Inferior parietal cortex (tissue), 1 donor: ENCODE measurements around the gene FBLN1.

Experiments used
- DNase-seq: peaks from one replicate; pipeline ENCODE4 v3.0.0-alpha.2; 2016; ENCODE audit errors: extremely low spot score

Gene FBLN1

GRCh38 chr22:45565973-45566372 is 63.3 kb downstream of the FBLN1 start:
- DNase-seq, result no peak

- DNase-seq, result no peak
These were observed 65.5 kb downstream of the FBLN1 start for GRCh38 chr22:45568213-45568612.

GRCh38 chr22:45571089-45571488 is 68.4 kb downstream of the FBLN1 start:
- DNase-seq, result no peak

- no peak for DNase-seq
These were observed 69.8 kb downstream of the FBLN1 start for GRCh38 chr22:45572444-45572843.

GRCh38 chr22:45574069-45574703 is 71.5 kb downstream of the FBLN1 start:
- no peak for DNase-seq

GRCh38 chr22:45575173-45575572 is 72.5 kb downstream of the FBLN1 start:
- no peak for DNase-seq

GRCh38 chr22:45575607-45576272 is 73.1 kb downstream of the FBLN1 start:
- no peak for DNase-seq

- DNase-seq, result no peak
These were observed 73.6 kb downstream of the FBLN1 start for GRCh38 chr22:45576273-45576625.

- no peak for DNase-seq
These were observed 74.2 kb downstream of the FBLN1 start for GRCh38 chr22:45576730-45577464.

GRCh38 chr22:45577746-45578523 is 75.3 kb downstream of the FBLN1 start:
- peak; percentile 87 for DNase-seq

GRCh38 chr22:45578524-45579147 is 76.0 kb downstream of the FBLN1 start:
- no peak for DNase-seq

GRCh38 chr22:45579306-45579705 is 76.6 kb downstream of the FBLN1 start:
- no peak for DNase-seq

GRCh38 chr22:45579806-45580725 is 77.4 kb downstream of the FBLN1 start:
- no peak for DNase-seq

GRCh38 chr22:45580726-45581381 is 78.2 kb downstream of the FBLN1 start:
- DNase-seq, result no peak

- DNase-seq, result no peak
These were observed 78.9 kb downstream of the FBLN1 start for GRCh38 chr22:45581549-45582080.

GRCh38 chr22:45582236-45582954 is 79.7 kb downstream of the FBLN1 start:
- DNase-seq, result no peak

- no peak for DNase-seq
These were observed 80.3 kb downstream of the FBLN1 start for GRCh38 chr22:45582955-45583320.

- DNase-seq, result no peak
These were observed 80.8 kb downstream of the FBLN1 start for GRCh38 chr22:45583504-45583903.

GRCh38 chr22:45584121-45584570 is 81.5 kb downstream of the FBLN1 start:
- DNase-seq, result peak; percentile 9
